ENCODE data around the gene HIVEP3.

The HIVEP3 gene

DNA sequence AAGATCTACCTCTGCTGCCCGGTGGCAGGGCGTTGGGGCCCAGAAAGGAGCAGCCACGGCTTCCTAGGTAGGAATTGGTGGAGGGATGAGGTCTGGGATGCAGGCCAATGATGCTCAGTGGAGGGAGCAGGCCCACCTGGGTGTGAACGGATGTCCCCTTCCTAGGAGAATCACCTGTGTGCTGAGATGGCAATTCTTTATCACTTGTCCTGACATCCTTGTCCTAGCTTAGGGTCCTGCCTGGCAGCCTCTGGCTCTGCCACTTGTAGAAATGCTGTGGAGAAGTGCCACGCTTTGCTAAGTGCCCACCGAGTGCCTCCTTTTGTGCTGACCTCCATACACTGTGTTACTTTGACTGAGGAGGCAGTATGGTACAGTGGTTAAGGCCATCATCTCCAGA, 447.1 kb downstream of the HIVEP3 start:
- no peak overlapping the region for H3K4me3 ChIP-seq (ENCODE audit: low read length)
- H3K9ac ChIP-seq (ENCODE audit: low read length): no peak overlapping the region
- peaks cover 19% of the 10 kb centered on the region for H3K4me1 ChIP-seq (ENCODE audit: control insufficient read depth, insufficient read depth, low read length)
- no peaks in the 10 kb centered on the region for H3K36me3 ChIP-seq (ENCODE audit: control insufficient read depth, insufficient read depth, low read length)
- H3K27ac ChIP-seq (ENCODE audit: low read depth, low read length): no peak overlapping the region
- no peaks in the 10 kb centered on the region for H3K27me3 ChIP-seq (ENCODE audit: control insufficient read depth, insufficient read depth, low read length)

DNA sequence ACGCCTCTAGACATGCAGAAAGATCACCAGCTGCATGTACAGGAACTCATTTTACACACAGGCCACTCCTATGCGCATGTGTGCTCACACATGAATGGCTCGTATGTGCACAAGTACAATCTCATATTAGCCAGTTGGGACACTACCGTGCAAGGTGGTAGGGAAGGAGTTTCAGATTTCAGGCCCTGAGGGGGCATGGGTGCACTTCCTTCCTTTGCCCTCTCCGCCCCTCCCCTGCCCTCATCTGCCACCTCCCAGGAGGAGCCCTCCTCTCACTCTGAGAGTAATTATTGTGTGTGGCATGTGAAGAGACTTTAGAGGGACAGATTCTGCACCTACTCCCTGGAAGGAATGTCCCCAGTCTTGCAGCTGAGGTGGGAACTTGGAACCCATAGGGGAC, 449.0 kb downstream of the HIVEP3 start:
- Histone ChIP-seq H3K4me3 (ENCODE audit: low read length) (no peak overlapping the region), H3K27ac (ENCODE audit: low read depth, low read length) (no peak overlapping the region), H3K36me3 (ENCODE audit: control insufficient read depth, insufficient read depth, low read length) (no peaks in the 10 kb centered on the region), H3K4me1 (ENCODE audit: control insufficient read depth, insufficient read depth, low read length) (peaks cover 11% of the 10 kb centered on the region), H3K27me3 (ENCODE audit: control insufficient read depth, insufficient read depth, low read length) (no peaks in the 10 kb centered on the region), H3K9ac (ENCODE audit: low read length) (no peak overlapping the region)

DNA sequence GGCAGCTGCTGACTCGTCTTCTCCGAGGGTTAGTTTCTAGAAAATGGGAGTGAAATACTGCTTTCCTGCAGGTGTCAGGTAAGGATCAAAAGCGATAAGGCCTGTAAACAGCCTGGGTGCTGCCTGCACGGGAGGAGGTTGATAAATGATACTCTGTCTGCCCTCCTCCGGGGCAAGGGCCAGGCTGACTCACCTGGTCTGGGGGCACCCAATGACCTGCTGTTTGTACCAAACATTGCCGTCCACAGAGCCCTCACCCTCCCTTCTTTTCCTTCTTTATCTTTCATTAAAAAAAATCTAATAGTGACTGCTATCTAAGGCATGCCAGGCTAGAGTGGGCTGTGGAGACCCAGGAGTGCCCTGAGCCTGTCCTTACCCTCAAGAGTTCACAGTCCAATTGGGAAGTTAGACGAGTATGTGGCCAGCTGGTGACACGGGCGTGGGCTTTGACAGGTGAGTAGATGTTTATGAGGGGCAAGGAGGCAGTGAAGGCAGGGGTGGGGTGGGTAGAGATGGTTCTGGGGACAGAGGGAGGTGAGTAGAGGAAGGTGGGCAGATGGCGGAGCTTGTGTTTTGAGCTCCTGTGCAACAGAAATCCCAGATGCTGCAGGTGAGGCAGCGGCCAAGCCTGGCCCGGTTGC, 450.5 kb downstream of the HIVEP3 start:
- no peaks in the 10 kb centered on the region for H3K27me3 ChIP-seq (ENCODE audit: control insufficient read depth, insufficient read depth, low read length)
- no peak overlapping the region for H3K4me3 ChIP-seq (ENCODE audit: low read length)
- no peak overlapping the region for H3K9ac ChIP-seq (ENCODE audit: low read length)
- H3K27ac ChIP-seq (ENCODE audit: low read depth, low read length): no peak overlapping the region
- no peaks in the 10 kb centered on the region for H3K4me1 ChIP-seq (ENCODE audit: control insufficient read depth, insufficient read depth, low read length)
- H3K36me3 ChIP-seq (ENCODE audit: control insufficient read depth, insufficient read depth, low read length): no peaks in the 10 kb centered on the region

DNA sequence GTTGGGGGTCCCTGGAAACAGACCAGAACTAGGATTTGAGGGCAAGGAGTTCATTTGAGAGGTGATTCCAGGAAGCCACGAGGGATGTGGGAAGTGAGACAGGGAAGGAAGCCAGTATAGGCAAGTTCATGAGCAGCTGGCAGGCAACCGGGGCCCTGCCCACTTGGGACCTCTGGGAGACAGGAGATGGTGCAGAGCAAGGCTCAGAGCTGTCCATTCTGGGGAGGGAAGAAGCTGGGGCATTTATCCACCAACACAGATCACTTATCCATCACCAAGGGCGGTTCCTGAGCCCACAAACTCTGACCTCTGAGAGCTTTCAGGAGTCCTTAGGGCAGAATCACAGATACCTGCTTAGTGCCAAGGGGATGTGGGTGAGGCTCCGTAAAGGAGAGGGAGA, 451.0 kb downstream of the HIVEP3 start:
- H3K4me3 ChIP-seq (ENCODE audit: low read length): no peak overlapping the region
- H3K36me3 ChIP-seq (ENCODE audit: control insufficient read depth, insufficient read depth, low read length): no peaks in the 10 kb centered on the region
- H3K27ac ChIP-seq (ENCODE audit: low read depth, low read length): no peak overlapping the region
- H3K27me3 ChIP-seq (ENCODE audit: control insufficient read depth, insufficient read depth, low read length): no peaks in the 10 kb centered on the region
- no peak overlapping the region for H3K9ac ChIP-seq (ENCODE audit: low read length)
- no peaks in the 10 kb centered on the region for H3K4me1 ChIP-seq (ENCODE audit: control insufficient read depth, insufficient read depth, low read length)

DNA sequence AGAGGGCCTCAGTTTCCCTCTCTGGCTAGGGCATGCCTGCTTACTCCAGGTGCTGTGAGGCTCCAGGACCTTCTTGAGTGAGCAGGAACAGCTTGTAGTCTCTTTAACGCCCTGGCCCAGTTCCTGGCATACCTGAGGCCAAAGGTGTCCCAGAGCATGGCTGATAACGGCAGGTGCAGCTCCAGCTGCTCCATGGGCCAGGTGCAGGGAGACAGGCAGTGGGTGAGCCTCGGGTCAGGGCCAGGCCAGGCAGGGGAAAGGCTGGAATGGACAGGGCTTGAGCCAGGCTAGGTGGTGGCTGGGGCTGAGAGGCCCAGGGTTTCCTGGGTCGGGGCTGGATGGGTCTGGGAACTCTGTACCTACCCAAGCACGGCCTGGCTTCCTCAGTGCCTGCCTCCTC, 452.6 kb downstream of the HIVEP3 start:
- Histone ChIP-seq H3K36me3 (ENCODE audit: control insufficient read depth, insufficient read depth, low read length) (no peaks in the 10 kb centered on the region), H3K4me1 (ENCODE audit: control insufficient read depth, insufficient read depth, low read length) (no peaks in the 10 kb centered on the region), H3K27me3 (ENCODE audit: control insufficient read depth, insufficient read depth, low read length) (no peaks in the 10 kb centered on the region), H3K4me3 (ENCODE audit: low read length) (no peak overlapping the region), H3K27ac (ENCODE audit: low read depth, low read length) (no peak overlapping the region), H3K9ac (ENCODE audit: low read length) (no peak overlapping the region)

DNA sequence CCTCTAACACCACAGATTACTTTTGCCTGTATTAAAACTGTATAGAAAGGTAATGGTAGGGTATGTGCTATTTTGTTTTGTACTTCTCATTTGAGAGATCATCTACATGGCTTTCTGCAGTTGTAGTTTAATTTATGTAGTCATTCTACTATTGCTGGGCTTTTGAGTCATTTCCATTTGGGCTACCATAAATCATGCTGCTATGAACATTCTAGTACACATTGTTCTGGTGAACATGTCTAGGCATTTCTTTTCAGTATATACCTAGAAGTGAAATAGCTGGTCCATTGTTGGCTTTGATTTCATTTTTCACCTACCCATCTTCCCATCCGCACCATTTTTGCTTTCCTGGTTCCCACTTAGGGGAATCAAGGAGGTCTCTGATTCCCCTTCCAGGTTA, 453.0 kb downstream of the HIVEP3 start:
- no peaks in the 10 kb centered on the region for H3K4me1 ChIP-seq (ENCODE audit: control insufficient read depth, insufficient read depth, low read length)
- H3K4me3 ChIP-seq (ENCODE audit: low read length): no peak overlapping the region
- no peak overlapping the region for H3K27ac ChIP-seq (ENCODE audit: low read depth, low read length)
- no peaks in the 10 kb centered on the region for H3K27me3 ChIP-seq (ENCODE audit: control insufficient read depth, insufficient read depth, low read length)
- no peak overlapping the region for H3K9ac ChIP-seq (ENCODE audit: low read length)
- H3K36me3 ChIP-seq (ENCODE audit: control insufficient read depth, insufficient read depth, low read length): no peaks in the 10 kb centered on the region

DNA sequence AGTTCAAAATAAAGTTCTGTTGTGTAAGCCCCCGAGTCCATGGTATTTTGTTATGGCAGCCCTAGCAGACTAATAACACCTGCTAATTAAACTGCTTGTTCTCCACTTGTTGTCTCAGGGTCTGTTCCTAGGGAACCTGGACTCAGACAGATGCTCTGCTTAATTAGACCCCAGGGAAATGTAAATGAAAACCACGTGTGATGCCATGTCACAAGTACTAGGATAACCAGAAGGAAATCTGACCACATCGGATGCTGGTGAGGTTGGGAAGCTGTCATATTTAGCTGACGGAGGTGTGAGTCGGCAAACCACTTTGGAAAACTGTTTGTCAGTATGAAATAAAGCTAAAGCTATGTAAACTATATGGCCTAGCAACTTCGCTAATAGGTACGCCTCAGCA, 453.8 kb downstream of the HIVEP3 start:
- Histone ChIP-seq H3K27ac (ENCODE audit: low read depth, low read length) (no peak overlapping the region), H3K4me3 (ENCODE audit: low read length) (no peak overlapping the region), H3K4me1 (ENCODE audit: control insufficient read depth, insufficient read depth, low read length) (no peaks in the 10 kb centered on the region), H3K27me3 (ENCODE audit: control insufficient read depth, insufficient read depth, low read length) (no peaks in the 10 kb centered on the region), H3K36me3 (ENCODE audit: control insufficient read depth, insufficient read depth, low read length) (no peaks in the 10 kb centered on the region), H3K9ac (ENCODE audit: low read length) (no peak overlapping the region)

DNA sequence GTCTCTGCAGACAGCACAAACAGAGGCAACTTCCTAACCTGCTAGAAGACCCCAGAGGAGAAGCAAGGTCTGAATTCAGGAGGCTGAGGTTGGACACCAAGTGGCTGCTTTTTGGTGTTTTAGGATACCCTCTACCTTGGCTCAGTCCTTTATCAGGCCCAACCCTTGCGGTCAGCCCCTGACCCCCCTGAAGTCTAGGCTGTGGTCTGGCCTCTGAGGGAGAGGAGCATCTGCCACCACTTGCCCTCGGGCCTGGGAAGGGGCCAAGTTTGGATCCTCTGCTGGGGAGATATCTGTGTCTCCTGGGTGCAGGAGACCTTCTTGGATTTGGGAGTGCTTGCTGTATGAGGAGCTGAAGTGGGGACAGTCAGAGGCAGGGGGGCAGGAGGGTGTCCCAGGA, 455.2 kb downstream of the HIVEP3 start:
- H3K4me3 ChIP-seq (ENCODE audit: low read length): no peak overlapping the region
- H3K9ac ChIP-seq (ENCODE audit: low read length): no peak overlapping the region
- no peak overlapping the region for H3K27ac ChIP-seq (ENCODE audit: low read depth, low read length)
- H3K4me1 ChIP-seq (ENCODE audit: control insufficient read depth, insufficient read depth, low read length): no peaks in the 10 kb centered on the region
- no peaks in the 10 kb centered on the region for H3K36me3 ChIP-seq (ENCODE audit: control insufficient read depth, insufficient read depth, low read length)
- H3K27me3 ChIP-seq (ENCODE audit: control insufficient read depth, insufficient read depth, low read length): no peaks in the 10 kb centered on the region

DNA sequence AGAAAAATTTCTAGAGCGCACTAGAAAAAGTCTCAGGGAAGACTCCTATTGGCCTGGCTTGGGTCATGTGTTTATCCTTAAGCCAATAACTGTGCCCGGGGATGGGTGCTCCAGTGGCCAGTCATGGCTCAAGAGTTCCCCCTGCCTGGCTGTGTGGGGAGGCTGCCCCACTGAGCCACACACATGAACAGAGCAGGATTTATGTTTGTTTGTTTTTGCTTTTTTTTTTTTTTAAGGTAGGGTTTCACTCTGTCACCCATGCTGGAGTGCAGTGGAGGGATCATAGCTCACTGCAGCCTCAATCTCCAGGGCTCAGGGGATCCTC, 456.1 kb downstream of the HIVEP3 start:
- Histone ChIP-seq H3K9ac (ENCODE audit: low read length) (no peak overlapping the region), H3K36me3 (ENCODE audit: control insufficient read depth, insufficient read depth, low read length) (no peaks in the 10 kb centered on the region), H3K27me3 (ENCODE audit: control insufficient read depth, insufficient read depth, low read length) (no peaks in the 10 kb centered on the region), H3K4me3 (ENCODE audit: low read length) (no peak overlapping the region), H3K27ac (ENCODE audit: low read depth, low read length) (no peak overlapping the region), H3K4me1 (ENCODE audit: control insufficient read depth, insufficient read depth, low read length) (no peaks in the 10 kb centered on the region)

DNA sequence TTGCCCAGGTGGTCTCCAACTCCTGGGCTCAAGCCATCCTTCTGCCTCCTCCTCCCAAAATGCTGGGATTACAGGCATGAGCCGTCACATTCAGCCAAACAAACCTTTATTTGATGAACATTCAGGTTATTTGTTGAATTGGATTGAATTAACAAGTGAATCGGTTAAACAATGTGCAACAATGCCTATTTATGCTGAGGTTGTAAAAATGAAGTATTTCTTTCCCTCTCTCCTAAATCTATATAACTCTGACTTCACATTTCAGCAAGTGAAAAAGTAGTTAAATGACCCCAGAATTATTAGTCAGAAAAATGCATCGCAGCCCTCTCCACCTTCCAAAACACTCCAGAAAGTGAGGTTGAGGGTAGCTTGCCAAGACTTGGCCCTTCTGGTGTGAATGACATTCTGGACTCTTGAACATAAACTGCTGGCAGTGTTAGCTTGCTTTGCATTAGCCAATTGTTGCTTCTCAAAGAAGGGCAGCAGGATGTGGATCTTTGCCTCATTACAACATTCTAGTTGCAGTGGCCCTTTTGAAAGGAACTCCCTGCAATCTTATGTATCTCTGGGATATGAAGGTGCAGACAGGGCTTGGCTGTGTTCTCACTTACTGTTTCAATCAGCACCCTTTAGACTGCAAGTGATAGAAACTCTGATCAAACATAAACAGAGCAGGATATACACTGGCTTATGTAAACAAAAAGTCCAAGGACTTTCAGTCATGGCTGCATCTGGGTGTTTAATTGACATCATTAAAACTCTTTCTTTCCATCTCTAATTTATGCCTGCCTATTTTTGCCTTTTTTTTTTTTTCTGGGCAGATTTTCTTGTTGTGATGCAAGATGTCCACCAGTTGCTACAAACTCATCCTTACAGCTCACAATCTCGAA, 456.7 kb downstream of the HIVEP3 start:
- Histone ChIP-seq H3K36me3 (ENCODE audit: control insufficient read depth, insufficient read depth, low read length) (no peaks in the 10 kb centered on the region), H3K4me1 (ENCODE audit: control insufficient read depth, insufficient read depth, low read length) (peaks cover 2% of the 10 kb centered on the region), H3K27me3 (ENCODE audit: control insufficient read depth, insufficient read depth, low read length) (no peaks in the 10 kb centered on the region), H3K9ac (ENCODE audit: low read length) (no peak overlapping the region), H3K27ac (ENCODE audit: low read depth, low read length) (no peak overlapping the region), H3K4me3 (ENCODE audit: low read length) (no peak overlapping the region)

DNA sequence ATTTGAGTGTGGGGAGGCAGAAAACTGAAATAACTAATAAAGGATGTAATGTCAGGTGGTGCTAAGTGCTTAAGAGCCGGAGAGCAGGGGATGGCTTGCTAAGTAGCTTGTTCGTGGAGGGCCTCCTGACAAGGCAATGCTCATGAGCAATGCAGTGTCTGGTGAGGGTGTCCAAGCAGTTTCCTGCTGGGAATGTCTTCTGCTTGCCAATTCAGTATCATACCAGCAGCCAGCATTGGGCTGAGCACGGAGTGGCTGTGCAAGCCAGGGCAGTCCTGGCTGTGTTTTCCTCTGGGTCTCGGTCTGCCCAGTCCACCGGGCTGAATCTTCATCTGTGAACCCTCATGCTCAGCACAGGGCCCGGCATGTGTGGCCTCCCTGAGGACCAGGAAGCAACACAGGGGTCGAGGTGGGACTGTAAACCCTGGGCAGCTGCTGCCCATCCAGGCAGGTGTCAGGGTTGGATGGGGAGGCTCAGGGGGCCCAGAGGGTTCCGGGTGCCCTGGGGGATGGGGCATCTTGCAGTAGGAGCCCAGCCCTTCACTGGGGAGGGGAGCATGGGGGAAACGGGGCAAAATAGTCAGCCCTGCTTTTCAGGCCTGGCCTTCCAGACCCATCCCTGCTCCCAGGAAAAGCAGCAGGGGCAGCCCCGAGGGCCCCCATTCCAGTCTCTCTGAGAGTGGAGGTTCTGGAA, 461.7 kb downstream of the HIVEP3 start:
- no peak overlapping the region for H3K27ac ChIP-seq (ENCODE audit: low read depth, low read length)
- H3K36me3 ChIP-seq (ENCODE audit: control insufficient read depth, insufficient read depth, low read length): no peaks in the 10 kb centered on the region
- H3K27me3 ChIP-seq (ENCODE audit: control insufficient read depth, insufficient read depth, low read length): no peaks in the 10 kb centered on the region
- peaks cover 11% of the 10 kb centered on the region for H3K4me1 ChIP-seq (ENCODE audit: control insufficient read depth, insufficient read depth, low read length)
- H3K9ac ChIP-seq (ENCODE audit: low read length): no peak overlapping the region
- H3K4me3 ChIP-seq (ENCODE audit: low read length): no peak overlapping the region

Measured in rectal smooth muscle tissue (tissue), 1 donor.